ENCODE data around the gene ABCC11. TPM values are rescaled to one million over a fixed set of nuclear protein-coding genes. Genes with fewer than 3 reads are reported as not detected.

The ABCC11 gene
- total RNA-seq, 6 experiments from 2014 or later, result 0.05 to 0.26 (median 0.12) TPM; not detected in 3

GRCh38 chr16:48161906-48162305 lies 85.4 kb downstream of the ABCC11 start:
- no peak for TF ChIP-seq CTCF (IDR thresholded peaks at IDR 0.05)
- Mint-ChIP-seq H3K4me1 (ENCODE audit: low read depth) (peaks cover 35% of the 10 kb centered on the region), H3K27me3 (ENCODE audit: insufficient read depth) (no peaks in the 10 kb centered on the region), H3K27ac (no peak overlapping the region), H3K4me3 (no peak overlapping the region), H3K9me3 (no peaks in the 10 kb centered on the region), H3K36me3 (ENCODE audit: low read depth) (0 out of 2 replicates have a peak, but pooled peaks cover 4% of the 10 kb centered on the region)
- no peak for DNase-seq

- TF ChIP-seq CTCF (IDR thresholded peaks at IDR 0.05), result no peak
- no peak overlapping the region for H3K27ac Mint-ChIP-seq
- no peak overlapping the region for H3K4me3 Mint-ChIP-seq
- DNase-seq, result no peak
- no peaks in the 10 kb centered on the region for H3K36me3 Mint-ChIP-seq (ENCODE audit: low read depth)
- no peaks in the 10 kb centered on the region for H3K9me3 Mint-ChIP-seq
- H3K27me3 Mint-ChIP-seq (ENCODE audit: insufficient read depth), result no peaks in the 10 kb centered on the region
- H3K4me1 Mint-ChIP-seq (ENCODE audit: low read depth), result peaks cover 27% of the 10 kb centered on the region
Observed at GRCh38 chr16:48160575-48160974, 86.8 kb downstream of the ABCC11 start.

- DNase-seq, result peak; percentile 47
- Mint-ChIP-seq H3K9me3 (no peaks in the 10 kb centered on the region), H3K4me1 (ENCODE audit: low read depth) (peaks cover 16% of the 10 kb centered on the region), H3K27ac (no peak overlapping the region; the same call in 1 of the 2 replicates), H3K4me3 (no peak overlapping the region), H3K36me3 (ENCODE audit: low read depth) (no peaks in the 10 kb centered on the region), H3K27me3 (ENCODE audit: insufficient read depth) (no peaks in the 10 kb centered on the region)
- no peak for TF ChIP-seq CTCF (IDR thresholded peaks at IDR 0.05)
Observed at GRCh38 chr16:48158296-48158695, 89.0 kb downstream of the ABCC11 start.

- TF ChIP-seq CTCF (IDR thresholded peaks at IDR 0.05), result no peak
- Mint-ChIP-seq H3K4me1 (ENCODE audit: low read depth) (peaks cover 16% of the 10 kb centered on the region), H3K4me3 (no peak overlapping the region), H3K9me3 (no peaks in the 10 kb centered on the region), H3K27me3 (ENCODE audit: insufficient read depth) (no peaks in the 10 kb centered on the region), H3K36me3 (ENCODE audit: low read depth) (no peaks in the 10 kb centered on the region), H3K27ac (no peak overlapping the region; the same call in 1 of the 2 replicates)
- no peak for DNase-seq
Observed at GRCh38 chr16:48157794-48158193, 89.5 kb downstream of the ABCC11 start.

DNA sequence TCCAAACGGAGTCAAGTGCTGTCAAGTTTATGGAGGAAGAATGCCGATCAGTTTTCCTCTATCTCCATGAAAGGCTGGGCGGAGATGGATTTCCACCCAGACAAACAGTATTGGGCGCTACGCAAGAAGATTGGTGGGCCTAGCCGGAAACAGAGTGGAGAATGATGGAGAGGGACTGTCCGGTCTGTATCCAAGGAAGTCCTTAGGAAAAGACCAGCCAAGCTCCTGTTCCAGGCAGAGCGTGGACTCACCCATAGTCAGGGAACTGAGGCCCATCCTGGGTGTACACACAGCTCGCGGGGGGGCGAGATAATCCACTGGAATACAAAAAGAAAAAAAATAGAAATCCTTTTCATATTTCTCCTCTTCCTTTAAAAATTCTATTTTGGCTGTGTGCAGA lies 90.0 kb downstream of the ABCC11 start:
- no peak overlapping the region for H3K27ac Mint-ChIP-seq
- H3K9me3 Mint-ChIP-seq, result no peaks in the 10 kb centered on the region
- no peaks in the 10 kb centered on the region for H3K36me3 Mint-ChIP-seq (ENCODE audit: low read depth)
- TF ChIP-seq CTCF (IDR thresholded peaks at IDR 0.05), result no peak
- no peak overlapping the region for H3K4me3 Mint-ChIP-seq
- peaks cover 16% of the 10 kb centered on the region for H3K4me1 Mint-ChIP-seq (ENCODE audit: low read depth)
- no peak for DNase-seq
- 0 out of 2 replicates have a peak, but pooled peaks cover under 1% of the 10 kb centered on the region for H3K27me3 Mint-ChIP-seq (ENCODE audit: insufficient read depth)

- peaks cover 3% of the 10 kb centered on the region; the same call in 1 of the 2 replicates for H3K27me3 Mint-ChIP-seq (ENCODE audit: insufficient read depth)
- no peak overlapping the region for H3K4me3 Mint-ChIP-seq
- DNase-seq, result peak; percentile 66
- peak; percentile 99 for TF ChIP-seq CTCF (IDR thresholded peaks at IDR 0.05)
- peaks cover 16% of the 10 kb centered on the region for H3K4me1 Mint-ChIP-seq (ENCODE audit: low read depth)
- H3K9me3 Mint-ChIP-seq, result no peaks in the 10 kb centered on the region
- H3K27ac Mint-ChIP-seq, result no peak overlapping the region
- H3K36me3 Mint-ChIP-seq (ENCODE audit: low read depth), result no peaks in the 10 kb centered on the region
Observed at GRCh38 chr16:48156790-48157209, 90.5 kb downstream of the ABCC11 start.

Measured in HFFc6 (cell line).